CD4-positive, alpha-beta T cell (primary cell): ENCODE results near the gene FAM167B. TPM values are rescaled to one million over a fixed set of nuclear protein-coding genes. Genes with fewer than 3 reads are reported as not detected.

Source experiments
- ATAC-seq: fragments of 200-7000 bp; cut with Tn5 transposase; one replicate; pipeline ENCODE4 v1.10.0; 2022; ENCODE audit warnings: mild to moderate bottlenecking; ENCODE audit not compliant: poor library complexity
- CTCF ChIA-PET: fragments of 350-600 bp; sonication (Branson Sonifier 250); formaldehyde crosslinking; loops from one replicate; lab custom pipeline; 2021; ENCODE audit warnings: antibody characterized with exemption, inconsistent platforms; lab: Charles Lee
- POLR2A ChIA-PET: fragments of 350-600 bp; sonication (Branson Sonifier 250); formaldehyde crosslinking; loops from one replicate; lab custom pipeline; 2021; ENCODE audit warnings: antibody characterized with exemption, inconsistent platforms; lab: Charles Lee
- DNase-seq, 14 experiments: peaks; one replicate each; pipeline ENCODE4 v3.0.0-alpha.2; 2013 to 2020; ENCODE audit warnings: mixed read lengths in 2 of 14
- H3K27ac ChIP-seq, 2 donors: one replicate each; pipeline versions ENCODE4 v1.5.1 to v1.7.0; 2013; ENCODE audit warnings: low read length in 2 of 2, low read depth in 1 of 2, mild to moderate bottlenecking in 1 of 2
- H3K27me3 ChIP-seq, 2 experiments: 1 replicate in 1 of 2; 2 replicates in 1 of 2; pipeline versions ENCODE4 v1.6.1 to v1.7.0; 2013; ENCODE audit warnings: low read length in 2 of 2, control low read depth in 1 of 2, mild to moderate bottlenecking in 1 of 2, moderate library complexity in 1 of 2; ENCODE audit not compliant: insufficient read depth in 2 of 2, control insufficient read depth in 1 of 2
- H3K36me3 ChIP-seq: one replicate; pipeline ENCODE4 v1.6.1; 2013; ENCODE audit warnings: low read length, control low read depth; ENCODE audit not compliant: insufficient read depth
- H3K4me1 ChIP-seq: one replicate; pipeline ENCODE4 v1.6.1; 2013; ENCODE audit warnings: low read length, control low read depth; ENCODE audit not compliant: insufficient read depth
- H3K4me3 ChIP-seq: one replicate; pipeline ENCODE4 v1.5.1; 2013; ENCODE audit warnings: mild to moderate bottlenecking, low read length, moderate library complexity
- H3K9me3 ChIP-seq, 2 experiments: 1 replicate in 1 of 2; 2 replicates in 1 of 2; pipeline versions ENCODE4 v1.6.1 to v1.7.0; 2013; ENCODE audit warnings: low read length in 2 of 2, mild to moderate bottlenecking in 2 of 2, control low read depth in 1 of 2, moderate library complexity in 1 of 2; ENCODE audit not compliant: control insufficient read depth in 1 of 2, insufficient read depth in 1 of 2
- H3K27ac Mint-ChIP-seq: one replicate; pipeline ENCODE4 v1.8.0; 2020; ENCODE audit warnings: mixed read lengths
- H3K27me3 Mint-ChIP-seq: one replicate; pipeline ENCODE4 v1.8.0; 2021; ENCODE audit warnings: mixed read lengths
- H3K36me3 Mint-ChIP-seq: one replicate; pipeline ENCODE4 v1.8.0; 2021; ENCODE audit warnings: low read depth, mixed read lengths
- H3K4me1 Mint-ChIP-seq: one replicate; pipeline ENCODE4 v1.8.0; 2021; ENCODE audit warnings: low read depth, mixed read lengths
- H3K4me3 Mint-ChIP-seq: one replicate; pipeline ENCODE4 v1.8.0; 2020; ENCODE audit warnings: mild to moderate bottlenecking, mixed read lengths
- H3K9me3 Mint-ChIP-seq: one replicate; pipeline ENCODE4 v1.8.0; 2020; ENCODE audit warnings: mixed read lengths
- CTCF ChIP-seq: fragments of 200-600 bp; IDR thresholded peaks from one replicate; pipeline ENCODE4 v1.8.0; 2022; ENCODE audit warnings: antibody characterized with exemption, mild to moderate bottlenecking
- intact Hi-C, 2 experiments: fragments of 100-400 bp; cut with DNase I in 1 of 2; cut with micrococcal nuclease in 1 of 2; formaldehyde crosslinking; loops; one replicate each; pipeline versions ENCODE4 v1.15.1 to v1.9.0; 2023 to 2025; cut with DNase I, micrococcal nuclease
- total RNA-seq, 174 experiments: library from RNA in 2 of 174; stranded (reverse) in 2 of 174; gene quantifications; one replicate each; pipeline ENCODE4 v1.2.3 and lab custom pipeline; 2021 to 2026

Gene FAM167B
- total RNA-seq, 2 experiments from 2014 or later, result 0.38 to 0.45 TPM

DNA sequence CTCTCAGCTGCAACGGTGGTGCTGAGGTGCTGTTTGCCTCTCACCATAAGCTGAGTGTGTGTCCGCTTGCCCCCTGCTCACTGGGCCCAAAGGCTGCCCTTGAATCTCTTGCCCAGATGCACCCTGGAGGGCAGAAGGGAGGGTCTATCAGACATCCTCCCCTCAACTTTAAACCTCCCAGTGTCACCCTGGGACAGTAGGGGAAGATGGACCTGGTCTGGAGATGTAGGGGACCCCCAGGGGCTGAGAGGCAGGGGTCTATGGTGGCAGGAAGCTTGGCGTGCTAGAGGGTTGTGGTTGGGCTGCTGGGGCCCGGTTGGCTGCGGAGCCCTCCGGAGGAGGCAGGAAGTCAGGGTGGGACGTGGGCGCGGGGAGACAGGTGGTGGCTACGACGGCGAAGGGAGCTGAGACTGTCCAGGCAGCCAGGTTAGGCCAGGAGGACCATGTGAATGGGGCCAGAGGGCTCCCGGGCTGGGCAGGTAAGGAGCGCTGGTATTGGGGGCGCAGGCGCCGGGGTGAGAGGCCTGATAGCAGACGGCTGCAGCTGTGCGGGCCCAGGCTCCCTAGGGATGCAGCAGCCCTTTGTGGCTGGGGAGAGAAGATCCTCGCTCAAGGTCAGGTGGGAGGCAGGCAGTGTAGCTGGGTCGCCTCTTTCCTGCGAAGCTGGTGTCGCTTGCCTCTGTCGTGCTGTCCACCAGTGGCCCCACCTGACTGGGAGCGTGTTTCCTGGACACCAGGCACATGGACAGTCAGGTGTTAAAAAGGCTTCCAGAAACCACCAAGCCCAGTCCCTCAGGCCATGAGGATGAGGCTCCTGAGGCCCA lies 4.1 kb downstream of the FAM167B start, which contains the start of gene LCK:
LCK (plus strand) TSS at position 373 of the 824 bp plus-strand sequence. CDS start 23,065 bp downstream, outside the sequence.
- Mint-ChIP-seq H3K27me3 (no peaks in the 10 kb centered on the region), H3K36me3 (peaks cover 41% of the 10 kb centered on the region), H3K27ac (peak within 1 kb of the TSS; percentile 99), H3K4me3 (peak within 1 kb of the TSS; percentile 98), H3K4me1 (peaks cover 74% of the 10 kb centered on the region), H3K9me3 (no peaks in the 10 kb centered on the region)
- peak; percentile 22 for ATAC-seq
- no peaks in the 10 kb centered on the region for H3K27me3 ChIP-seq
- ChIA-PET CTCF (interaction anchor here (0.6 to 4.5 kb wide), 4 partner anchors 11 to 69 kb away, joined by 3 to 48 read pairs (median 4); no protein-coding TSS in a partner anchor), POLR2A (interaction anchor here (0.7 to 21.2 kb wide), 20 partner anchors 11 to 606 kb away, joined by 3 to 543 read pairs (median 12); partner anchors contain the start of genes BSDC1, CCDC28B, HDAC1 and KPNA6)
- DNase-seq, result peak in 11 of 14 experiments; percentile 57 to 86 (median 73)
- no peaks in the 10 kb centered on the region for H3K36me3 ChIP-seq
- H3K4me1 ChIP-seq, result peaks cover 81% of the 10 kb centered on the region
- peak within 1 kb of the TSS; percentile 79 to 94 for H3K27ac ChIP-seq
- no peaks in the 10 kb centered on the region for H3K9me3 ChIP-seq
- no peak for TF ChIP-seq CTCF
- H3K4me3 ChIP-seq, result peak within 1 kb of the TSS; percentile 71
- intact Hi-C loops, result loop anchor here (1.0 to 5.0 kb wide), 8 partner anchors 11 to 121 kb away; partner anchors contain the start of genes CCDC28B (in 1 of the 2), EIF3I (in 1 of the 2) and TMEM234 (in 1 of the 2)

DNA sequence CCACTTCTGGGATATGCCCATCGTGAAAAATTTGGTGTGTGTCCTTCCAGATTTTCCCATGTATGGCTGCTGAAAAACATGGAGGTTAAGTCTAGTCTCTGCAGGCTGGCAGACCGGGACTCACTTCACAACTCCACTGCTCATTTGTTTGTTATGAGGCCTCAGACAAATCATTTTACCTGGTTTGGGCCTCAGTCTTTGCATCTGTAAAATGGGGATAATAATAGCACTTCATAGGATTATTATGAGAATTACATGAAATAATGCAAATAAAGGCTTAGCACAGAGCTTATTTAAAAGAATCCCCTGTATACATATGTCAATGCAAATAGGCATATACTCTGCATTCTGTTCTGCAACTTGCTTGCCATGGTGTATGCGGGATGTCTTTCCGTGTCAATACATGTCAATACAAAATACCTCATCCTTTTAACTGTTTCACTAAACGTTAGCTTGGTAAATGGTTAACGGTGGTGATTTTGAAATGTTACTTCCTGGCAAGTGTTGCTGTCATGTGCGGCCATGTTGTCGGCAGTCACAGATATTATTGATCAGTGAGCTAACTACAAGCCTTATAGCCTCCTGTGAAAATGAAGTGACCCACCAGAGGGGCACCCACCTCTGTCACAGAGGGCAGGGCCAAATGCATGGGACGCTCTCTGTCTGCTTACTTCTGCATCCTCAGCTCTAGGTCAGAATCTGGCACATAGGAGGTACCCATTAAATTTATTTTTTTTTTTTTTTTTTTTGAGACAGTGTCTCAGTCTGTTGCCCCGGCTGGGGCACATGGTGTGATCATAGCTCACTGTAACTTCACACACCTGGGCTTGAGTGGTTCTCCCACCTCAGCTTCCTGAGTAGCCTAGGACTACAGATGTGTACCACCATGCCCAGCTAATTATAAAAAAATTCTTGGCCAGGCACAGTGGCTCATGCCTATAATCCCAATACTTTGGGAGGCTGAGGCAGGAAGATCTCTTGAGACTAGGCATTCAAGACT lies 8.3 kb downstream of the FAM167B start:
- Mint-ChIP-seq H3K4me1 (peaks cover 57% of the 10 kb centered on the region), H3K36me3 (peaks cover 68% of the 10 kb centered on the region), H3K27ac (peak overlapping the region; percentile 99), H3K9me3 (no peaks in the 10 kb centered on the region), H3K4me3 (peak overlapping the region; percentile 91), H3K27me3 (no peaks in the 10 kb centered on the region)
- POLR2A ChIA-PET, result interaction anchor here (0.6 to 21.2 kb wide), 14 partner anchors 6 to 148 kb away, joined by 3 to 543 read pairs (median 6); partner anchors contain the start of genes BSDC1, FAM167B, HDAC1 and KPNA6
- H3K9me3 ChIP-seq, result no peaks in the 10 kb centered on the region
- H3K36me3 ChIP-seq, result peaks cover 17% of the 10 kb centered on the region
- intact Hi-C loops, result no loop called here
- CTCF ChIA-PET, result interaction anchor here (0.6 to 2.4 kb wide), 9 partner anchors 12 to 313 kb away, joined by 3 to 13 read pairs (median 4); partner anchors contain the start of gene MARCKSL1
- ATAC-seq, result peak; percentile 39
- peak overlapping the region; percentile 37 to 94 for H3K27ac ChIP-seq
- TF ChIP-seq CTCF, result no peak
- peaks cover 79% of the 10 kb centered on the region for H3K4me1 ChIP-seq
- H3K4me3 ChIP-seq, result peak overlapping the region; percentile 71
- no peaks in the 10 kb centered on the region for H3K27me3 ChIP-seq
- peak in 5 of 14 experiments; percentile 19 to 60 (median 53) for DNase-seq
